HL-60/S4 (cell line): ENCODE measurements around the gene CHRD.

Experiments
- in situ Hi-C: fragments of 300-500 bp; cut with MboI; formaldehyde crosslinking; loops from 2 replicates; pipeline ENCODE4 v1.14.3; 2022; ENCODE audit warnings: low sequenced_read_pairs

CHRD gene

DNA sequence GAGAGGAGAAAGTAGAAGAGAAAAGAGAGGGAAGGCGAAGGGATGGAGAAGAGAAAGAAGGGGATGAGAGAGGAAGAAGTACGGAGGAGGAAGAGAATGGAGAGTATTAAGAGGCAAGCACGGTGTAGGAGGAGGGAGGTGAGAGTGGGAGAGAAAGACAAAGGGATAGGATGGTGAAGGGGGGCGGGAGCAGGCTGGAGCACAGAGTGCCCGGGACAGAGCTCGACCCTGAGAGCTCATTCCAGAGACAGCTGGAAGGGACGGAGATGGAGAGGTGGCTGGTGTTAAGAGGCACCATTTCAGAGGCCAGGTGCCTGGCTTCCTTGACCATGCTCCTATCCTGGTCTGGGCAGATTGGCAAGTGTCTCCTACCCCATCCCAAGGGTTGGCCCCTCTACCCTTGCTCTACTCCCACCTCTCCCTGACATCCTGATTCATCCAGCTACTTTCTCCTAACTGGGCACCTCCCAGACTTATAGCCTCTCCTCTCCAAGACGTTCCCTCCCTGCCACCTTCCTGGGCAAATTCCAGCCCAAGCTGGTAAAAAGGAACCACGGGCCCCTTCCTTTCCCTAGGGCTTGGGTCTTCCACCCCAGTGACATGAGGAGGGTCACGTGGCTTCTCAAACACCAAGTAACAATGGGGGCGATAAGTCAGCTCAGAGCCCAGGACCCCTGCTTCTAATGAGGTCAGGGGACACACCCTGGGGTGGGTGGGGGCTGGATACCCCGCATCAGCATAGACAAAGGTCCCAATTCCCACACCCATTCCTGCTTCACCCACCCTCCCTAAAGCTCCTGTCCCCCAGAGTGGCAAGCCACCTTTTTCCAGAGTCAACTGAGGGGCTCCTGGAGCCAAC lies 19.6 kb upstream of the CHRD start:
- in situ Hi-C loops = loop anchor here (25.0 kb wide), 1 partner anchor 427 kb away; no protein-coding TSS in a partner anchor

DNA sequence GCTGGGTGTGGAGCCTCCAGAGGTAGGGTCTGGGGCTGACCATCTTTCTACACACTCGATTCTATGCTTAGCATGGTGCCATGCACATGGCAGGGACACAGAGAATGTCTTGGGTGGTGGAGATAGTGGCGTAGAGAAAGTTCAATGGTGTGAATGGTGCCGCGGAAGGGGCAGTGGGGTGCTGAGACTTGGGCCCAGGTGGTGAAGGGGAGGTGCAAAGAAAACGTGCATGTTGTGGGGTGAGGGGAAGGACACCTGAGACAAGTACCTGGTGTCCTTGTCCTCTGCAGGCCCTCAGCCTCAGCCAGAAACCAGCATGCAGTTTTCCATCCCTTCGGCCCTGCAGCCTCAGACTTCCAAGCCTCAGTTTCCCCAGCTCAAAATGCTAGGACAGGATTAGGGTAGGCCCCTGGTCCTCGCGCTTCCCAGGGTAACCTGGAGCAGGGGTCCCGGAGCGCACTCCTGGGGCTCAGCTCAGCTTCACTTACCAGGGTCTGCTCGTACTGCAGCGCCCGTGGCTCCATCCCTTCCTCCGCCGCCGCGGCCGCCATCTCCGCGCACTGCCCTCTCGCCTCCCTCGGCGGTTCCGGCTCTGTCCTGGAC lies 18.8 kb upstream of the CHRD start:
- in situ Hi-C loops = loop anchor here (25.0 kb wide), 1 partner anchor 426 kb away; no protein-coding TSS in a partner anchor

DNA sequence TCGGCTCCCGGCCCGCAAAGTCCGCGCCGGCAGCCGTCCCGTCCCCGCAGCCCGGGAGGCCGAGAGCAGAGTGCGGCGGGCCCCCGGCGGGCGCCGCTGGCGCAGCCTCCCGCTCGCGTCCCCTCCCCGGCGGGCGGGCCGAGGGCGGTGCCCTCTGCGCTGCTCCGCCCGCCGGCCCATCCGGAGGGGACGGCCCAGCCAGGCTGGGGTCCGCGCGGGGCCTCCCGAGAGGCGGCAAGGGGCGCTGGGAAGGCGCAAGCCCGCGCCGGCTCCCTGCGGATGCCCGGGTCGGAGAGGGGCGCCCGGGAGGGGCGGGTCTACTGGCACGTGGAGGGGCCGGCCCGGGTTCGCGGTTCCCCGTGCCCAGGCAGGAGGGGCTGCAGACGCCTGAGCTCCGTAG lies 18.3 kb upstream of the CHRD start, which contains the start of the genes CLCN2 and POLR2H:
Gene CLCN2, minus strand, starts transcription at position 74 of the 400 bp plus-strand sequence. CDS start 126 bp downstream, outside the sequence.
Gene POLR2H, plus strand, starts transcription at position 179 of the 400 bp plus-strand sequence. CDS start 1,783 bp downstream, outside the sequence.
- in situ Hi-C loops = loop anchor here (25.0 kb wide), 1 partner anchor 426 kb away; no protein-coding TSS in a partner anchor

DNA sequence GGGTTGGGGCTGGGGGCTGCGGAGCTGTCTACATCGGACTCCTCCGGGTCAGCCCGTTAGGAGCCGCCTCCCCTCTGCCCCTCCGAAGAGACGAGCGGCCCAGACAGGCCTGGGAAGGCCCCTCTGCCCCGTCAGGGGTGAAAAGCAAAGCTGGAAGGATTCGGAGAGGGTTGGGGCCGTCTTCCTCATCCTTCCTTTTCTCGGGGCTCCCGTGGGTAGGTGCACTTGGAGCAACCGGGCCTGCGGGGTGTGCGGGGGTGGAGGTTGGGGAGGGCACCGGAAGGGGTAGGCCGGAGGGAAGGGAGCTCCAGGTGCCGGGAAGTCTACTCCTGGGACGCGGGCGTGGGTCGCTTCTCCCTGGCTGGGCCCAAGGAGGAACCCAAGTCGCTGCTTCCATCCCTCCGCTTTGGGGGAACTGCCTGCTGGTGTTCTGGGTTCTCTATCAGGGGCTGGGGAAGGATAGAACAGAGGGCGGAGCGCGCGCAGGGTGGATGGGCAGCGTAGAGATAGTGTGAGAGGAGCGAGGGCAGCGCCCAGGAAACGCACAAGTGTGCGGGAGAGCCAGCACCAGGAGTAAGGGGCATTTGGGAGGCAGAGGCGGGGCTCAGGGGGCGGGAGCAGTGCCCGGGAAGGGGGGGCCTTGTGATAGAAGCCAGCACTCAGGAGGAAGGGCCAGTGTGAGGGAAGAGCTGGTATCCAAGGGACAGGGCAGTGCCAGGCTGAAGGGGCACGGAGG lies 17.8 kb upstream of the CHRD start:
- in situ Hi-C loops = loop anchor here (25.0 kb wide), 1 partner anchor 425 kb away; no protein-coding TSS in a partner anchor

DNA sequence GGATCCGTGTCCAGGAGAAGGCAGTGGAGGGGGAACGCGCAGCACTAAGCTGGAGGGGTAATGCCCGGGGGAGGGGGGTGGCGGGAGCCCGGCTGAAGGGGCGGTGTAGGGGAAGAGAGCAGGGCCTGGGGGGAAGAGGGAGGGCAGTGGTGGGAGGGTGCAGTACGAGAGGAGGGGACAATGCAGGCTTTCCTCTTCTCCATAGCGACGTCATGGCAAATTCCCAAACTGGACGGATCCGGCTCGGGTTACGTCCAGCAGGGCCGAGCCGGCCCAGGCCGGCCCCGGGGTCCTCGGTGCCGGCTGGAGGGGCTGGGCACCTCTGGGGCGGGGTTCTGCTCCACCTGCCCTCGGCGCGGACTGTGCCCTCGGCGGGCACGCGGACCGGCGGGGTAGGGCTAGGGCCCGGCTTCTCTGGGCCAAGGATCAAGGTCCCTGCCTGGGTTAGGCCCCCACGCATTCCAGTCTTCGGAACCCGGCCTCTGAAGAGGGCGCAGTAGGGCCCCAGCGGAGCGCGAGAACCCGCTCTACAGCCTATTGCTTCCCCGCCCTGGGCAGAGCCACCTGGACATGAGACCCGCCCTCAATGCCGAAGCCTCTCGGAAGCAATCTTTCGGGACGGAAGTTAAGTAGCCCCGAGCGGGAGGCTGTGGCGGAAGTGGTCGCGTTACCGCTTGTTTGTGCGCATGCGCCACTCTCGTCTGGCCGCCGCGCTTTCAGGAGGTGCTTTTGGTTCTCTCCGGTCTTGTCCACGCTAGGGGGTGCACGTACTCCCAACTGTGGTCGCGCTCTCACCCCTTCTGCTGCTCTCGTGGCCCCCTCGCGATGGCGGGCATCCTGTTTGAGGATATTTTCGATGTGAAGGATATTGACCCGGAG lies 16.9 kb upstream of the CHRD start:
- in situ Hi-C loops = loop anchor here (25.0 kb wide), 1 partner anchor 424 kb away; no protein-coding TSS in a partner anchor

DNA sequence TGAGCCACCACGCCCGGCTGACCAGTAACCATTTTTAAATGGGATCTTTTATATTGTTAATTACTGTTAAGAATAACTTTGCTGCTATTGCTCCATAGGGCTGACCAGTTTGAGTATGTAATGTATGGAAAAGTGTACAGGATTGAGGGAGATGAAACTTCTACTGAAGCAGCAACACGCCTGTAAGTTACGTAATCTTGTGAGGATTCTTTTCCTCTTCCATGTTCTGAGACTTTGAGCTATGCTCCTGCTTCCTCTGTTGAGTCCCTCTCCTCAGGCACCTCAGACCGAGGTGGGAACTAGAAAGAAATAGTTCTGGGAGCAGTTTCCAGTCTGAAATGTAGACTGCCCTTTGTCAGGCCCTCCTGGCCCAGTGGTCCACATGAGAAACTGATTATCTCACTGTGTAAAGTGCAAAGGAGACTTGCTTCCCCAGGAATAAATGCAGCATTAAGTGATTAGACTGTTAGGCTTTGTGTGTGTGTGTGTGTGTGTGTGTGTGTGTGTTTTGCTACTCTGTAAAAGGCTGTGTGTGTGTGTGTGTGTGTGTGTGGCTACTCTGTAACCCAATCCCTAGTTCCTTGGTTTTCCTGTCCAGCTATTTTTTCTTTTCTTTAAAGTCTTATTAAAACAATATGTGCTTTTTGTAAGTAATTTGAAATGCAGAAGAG lies 13.1 kb upstream of the CHRD start:
- in situ Hi-C loops = loop anchor here (25.0 kb wide), 1 partner anchor 421 kb away; no protein-coding TSS in a partner anchor

DNA sequence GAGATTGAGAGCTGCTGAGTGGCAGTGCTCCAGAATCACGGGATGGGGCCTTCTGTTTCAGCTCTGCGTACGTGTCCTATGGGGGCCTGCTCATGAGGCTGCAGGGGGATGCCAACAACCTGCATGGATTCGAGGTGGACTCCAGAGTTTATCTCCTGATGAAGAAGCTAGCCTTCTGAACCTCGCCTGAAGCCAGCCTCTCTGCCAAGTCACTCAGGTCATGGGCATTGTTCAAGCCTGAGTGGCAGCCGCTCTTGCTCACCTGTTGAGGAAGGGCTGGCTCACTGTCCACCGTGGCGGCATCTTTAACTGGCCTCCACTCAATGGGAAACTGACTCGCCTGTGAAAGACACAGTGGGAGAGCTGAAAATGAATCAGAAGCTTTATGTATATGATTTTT lies 11.7 kb upstream of the CHRD start:
- in situ Hi-C loops = loop anchor here (25.0 kb wide), 1 partner anchor 419 kb away; no protein-coding TSS in a partner anchor

DNA sequence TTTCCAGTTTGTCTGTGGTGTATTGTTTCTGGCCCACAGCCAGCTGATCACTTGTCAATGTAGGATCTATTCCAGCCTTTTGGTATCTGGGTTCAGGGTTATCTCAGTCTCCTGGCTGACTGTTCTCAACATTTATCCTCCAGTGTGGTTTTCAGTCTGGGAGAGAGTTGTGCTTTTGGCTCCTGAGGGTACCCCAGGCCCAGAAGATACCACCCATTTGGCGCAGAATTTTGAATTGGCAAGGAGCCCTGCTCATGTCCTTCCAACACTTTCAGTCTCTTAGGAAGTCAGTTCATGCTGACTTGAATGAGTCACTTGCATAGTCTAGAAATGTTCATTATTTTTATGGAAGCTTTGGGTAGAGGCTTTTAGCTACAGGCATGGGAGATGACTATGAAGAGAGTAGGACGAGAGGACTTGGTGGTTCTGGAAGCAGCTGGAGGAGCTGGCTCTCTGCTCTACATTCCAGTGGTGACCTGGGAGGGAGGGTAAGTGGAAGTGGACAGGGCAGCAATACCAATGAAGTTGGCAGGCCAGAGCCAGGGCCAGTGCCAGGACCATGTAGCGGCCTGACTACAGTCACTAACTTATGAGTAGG lies 11.2 kb upstream of the CHRD start:
- in situ Hi-C loops = loop anchor here (25.0 kb wide), 1 partner anchor 419 kb away; no protein-coding TSS in a partner anchor

DNA sequence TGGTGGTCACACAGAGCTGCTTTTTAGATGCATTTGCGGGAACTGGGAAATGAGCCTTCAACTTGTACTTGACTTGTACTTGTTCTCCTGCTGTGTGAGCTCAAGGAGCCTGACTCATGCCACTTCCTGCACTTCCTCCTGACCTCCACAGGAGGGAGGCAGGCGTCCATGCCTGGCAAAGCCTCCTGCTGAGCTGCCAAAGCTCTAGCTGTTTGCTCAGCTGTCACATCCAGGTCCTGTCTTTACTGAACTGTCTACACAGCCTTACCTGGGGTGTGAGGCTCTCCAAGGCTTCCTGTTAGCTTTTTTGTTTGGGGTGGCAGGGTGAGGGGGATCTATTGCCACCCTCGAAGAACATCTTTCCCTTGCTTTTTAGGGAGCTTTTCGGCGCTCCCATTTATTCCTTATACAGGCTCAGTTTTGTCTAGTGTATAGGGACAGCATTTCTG lies 8.3 kb upstream of the CHRD start:
- in situ Hi-C loops = loop anchor here (10.0 to 25.0 kb wide), 2 partner anchors 153 to 416 kb away; no protein-coding TSS in a partner anchor

DNA sequence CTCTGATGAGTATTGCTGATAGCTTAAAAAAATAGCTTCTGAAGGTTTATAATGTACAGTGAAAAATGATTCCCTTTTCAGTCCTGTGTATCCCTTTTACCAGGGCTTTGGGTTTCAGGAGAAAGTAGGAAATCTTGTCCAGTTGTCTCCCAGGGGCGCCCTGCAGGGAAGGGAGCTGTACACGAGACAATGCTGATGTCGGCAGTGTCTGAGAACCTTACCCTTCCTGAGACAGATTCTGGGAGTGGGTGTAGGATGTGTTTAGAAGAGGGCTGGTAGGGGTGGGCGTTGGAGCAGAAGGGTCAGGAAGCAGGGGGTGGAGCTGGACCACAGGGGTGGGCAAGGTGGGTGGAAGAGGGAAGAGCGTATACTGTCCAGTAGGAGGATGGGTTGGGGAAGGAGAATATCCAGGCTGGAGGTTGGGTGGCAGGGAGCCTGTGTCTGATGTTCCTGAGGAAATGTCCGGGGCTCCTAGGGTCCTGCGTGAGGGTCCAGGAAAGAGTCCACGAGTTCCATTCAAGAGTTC lies 7.5 kb upstream of the CHRD start:
- in situ Hi-C loops = loop anchor here (10.0 to 25.0 kb wide), 2 partner anchors 152 to 415 kb away; no protein-coding TSS in a partner anchor

DNA sequence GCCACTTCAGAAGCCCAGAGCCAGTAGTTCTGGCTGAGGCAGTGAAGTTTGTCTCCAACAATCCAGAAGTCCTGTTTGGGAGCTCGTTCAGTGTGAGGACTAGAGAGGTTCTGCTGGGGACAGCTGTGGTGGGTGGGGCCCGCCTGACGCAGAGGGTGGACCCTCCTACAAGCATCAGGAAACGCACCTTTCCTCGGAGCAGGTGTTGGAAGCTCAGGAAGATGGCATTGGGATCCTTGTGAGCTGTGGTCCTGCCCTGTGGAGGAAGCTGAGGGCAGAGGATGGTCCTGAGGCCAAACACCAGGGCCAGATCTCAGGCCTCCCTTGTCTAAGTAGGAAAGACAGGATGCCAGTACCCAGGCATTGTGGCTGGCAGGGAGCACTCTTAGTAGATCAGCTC lies 6.9 kb upstream of the CHRD start:
- in situ Hi-C loops = loop anchor here (10.0 to 25.0 kb wide), 2 partner anchors 152 to 414 kb away; no protein-coding TSS in a partner anchor

DNA sequence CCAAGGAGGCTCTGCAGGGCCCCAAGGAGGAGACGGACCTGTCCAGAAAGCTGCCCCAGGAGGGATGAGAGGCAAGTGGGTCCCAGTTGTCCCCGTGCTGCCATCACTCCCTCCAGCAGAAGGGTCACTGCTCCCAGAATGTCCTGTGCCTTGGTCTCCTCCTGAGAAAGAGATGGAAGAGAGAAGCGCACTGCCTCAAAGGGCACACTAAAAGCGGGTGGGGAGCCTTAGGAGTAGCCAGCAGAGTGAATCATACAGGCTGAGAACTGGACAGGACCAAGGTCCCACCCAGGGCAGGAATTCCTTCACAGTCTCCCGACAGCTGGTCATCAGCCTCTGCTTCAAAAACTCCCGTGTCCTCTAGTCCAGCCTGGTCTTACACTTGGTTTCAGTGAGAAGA lies 6.4 kb upstream of the CHRD start:
- in situ Hi-C loops = loop anchor here (10.0 to 25.0 kb wide), 2 partner anchors 151 to 414 kb away; no protein-coding TSS in a partner anchor

DNA sequence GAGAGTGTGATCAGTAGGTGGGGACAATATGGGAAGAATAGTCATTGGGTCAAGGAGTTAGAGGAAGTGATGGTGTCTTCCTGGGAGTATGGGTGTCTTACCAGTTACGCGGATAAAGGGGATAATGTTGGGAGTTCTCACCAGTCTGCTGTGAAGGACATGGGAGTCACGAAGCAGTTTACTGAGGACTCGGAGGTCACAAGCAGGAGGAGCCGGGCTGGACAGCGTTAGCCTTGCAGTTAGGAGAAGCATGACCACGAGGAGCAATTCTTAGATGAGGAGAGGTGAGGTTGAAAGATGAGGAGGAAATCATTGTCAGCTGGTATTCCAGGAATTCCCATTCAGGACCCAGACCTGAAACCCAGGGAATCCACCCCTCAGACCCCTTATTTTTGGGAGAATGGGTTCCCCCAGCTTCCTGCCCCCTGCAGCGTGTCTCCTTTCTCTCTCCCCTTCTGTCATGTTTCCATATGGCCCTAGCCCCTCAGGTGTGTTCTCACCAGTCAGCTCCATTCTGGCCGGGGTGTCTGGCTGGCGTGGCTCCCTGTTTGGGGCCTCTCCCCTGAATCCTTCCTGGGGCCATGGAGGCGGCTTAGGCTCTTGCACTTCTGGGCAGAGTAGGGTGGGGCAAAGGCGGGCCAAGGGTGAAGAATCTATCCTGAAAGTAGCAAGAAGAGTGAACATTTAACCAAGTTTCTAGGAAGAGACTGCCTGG lies 4.0 kb upstream of the CHRD start:
- in situ Hi-C loops = loop anchor here (10.0 kb wide), 1 partner anchor 149 kb away; no protein-coding TSS in a partner anchor

DNA sequence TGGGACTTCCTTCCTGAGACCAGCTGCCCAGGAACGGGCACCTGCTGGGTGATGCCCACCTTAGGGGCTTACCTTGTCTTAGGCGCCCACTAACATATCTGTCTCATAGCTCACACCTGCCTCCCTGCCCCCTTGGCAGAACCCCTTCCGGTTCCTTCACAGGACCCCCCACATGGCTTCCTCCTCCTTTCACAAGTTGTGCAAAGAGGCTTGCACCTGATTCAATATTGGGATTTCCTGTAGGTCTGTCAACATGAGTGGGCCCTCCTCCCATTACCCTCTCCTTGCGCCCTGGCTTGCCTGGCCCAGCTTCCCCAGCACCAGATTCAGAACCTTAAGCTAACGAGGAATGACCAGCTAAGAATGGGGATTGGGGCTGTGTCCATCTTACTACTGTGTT lies 2.5 kb upstream of the CHRD start:
- in situ Hi-C loops = loop anchor here (10.0 kb wide), 1 partner anchor 147 kb away; no protein-coding TSS in a partner anchor

DNA sequence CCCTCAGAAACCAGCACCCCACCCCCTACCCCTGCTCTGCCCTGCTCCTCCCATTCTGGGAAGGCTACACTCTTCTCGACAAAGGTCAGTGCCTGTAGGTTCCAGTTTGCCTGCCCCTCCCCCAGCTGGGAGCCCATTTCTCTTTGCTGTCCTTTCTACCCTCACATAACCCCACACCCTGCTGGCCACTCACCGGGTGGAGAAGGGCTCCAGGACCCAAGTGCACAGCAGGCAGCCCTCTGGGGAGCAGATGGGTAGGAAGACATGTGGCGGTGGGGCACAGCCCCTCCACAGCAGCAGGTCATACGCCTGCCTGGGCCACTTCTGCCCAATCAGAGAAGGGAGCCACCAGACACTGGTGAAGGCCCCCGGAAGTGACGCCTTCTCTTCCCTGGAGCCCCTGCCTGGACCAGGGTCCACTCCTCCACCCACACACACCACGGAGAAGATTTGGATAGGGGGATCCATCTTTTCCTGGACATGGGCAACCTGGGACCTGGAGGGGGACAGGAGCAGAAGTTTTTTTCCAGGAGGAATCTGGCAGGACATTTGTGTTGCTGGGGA lies 1.9 kb upstream of the CHRD start, which contains the start of gene THPO:
Gene THPO, minus strand, starts transcription at position 326 of the 564 bp plus-strand sequence. CDS start 1,948 bp downstream, outside the sequence.
- in situ Hi-C loops = loop anchor here (10.0 kb wide), 1 partner anchor 147 kb away; no protein-coding TSS in a partner anchor

DNA sequence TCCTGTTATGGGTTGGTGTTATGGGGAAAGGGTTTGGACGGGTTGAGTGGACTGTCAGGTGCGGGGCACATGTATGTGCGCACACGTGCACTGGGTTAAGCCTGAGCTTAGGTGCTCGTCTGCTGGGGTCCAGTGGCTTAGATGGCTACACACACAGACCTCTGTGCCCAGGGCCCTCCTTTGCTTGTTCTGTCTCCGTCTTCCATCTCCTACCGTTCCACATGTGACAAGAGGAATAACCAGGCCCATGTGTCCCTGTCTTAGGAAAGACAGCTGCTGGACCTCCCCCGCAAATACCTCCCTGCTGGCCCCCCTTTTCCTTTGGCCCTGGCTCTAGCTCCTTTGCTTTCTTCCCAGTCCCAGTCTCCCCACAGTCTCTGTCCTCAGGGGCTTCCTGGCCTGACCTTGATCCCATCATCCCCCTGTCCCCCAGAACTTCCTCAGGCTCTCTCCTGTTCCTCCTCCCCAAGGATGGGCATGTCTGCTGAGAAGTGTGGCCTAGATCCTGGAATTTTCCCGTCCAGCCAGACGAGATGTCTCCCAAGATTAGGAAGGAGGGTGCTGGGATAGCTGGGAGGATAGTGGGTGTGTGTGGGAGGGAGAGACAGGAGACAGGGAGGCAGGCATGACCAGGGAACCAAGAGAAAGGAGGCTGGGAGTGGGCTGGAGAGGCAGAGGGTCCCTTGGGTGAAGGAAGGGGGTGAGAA lies 1.1 kb upstream of the CHRD start:
- in situ Hi-C loops = loop anchor here (10.0 kb wide), 1 partner anchor 146 kb away; no protein-coding TSS in a partner anchor
